Prostate gland (tissue), 2 donors: ENCODE data around the gene FFAR2. TPM values are rescaled to one million over a fixed set of nuclear protein-coding genes. Genes with fewer than 3 reads are reported as not detected.

Source experiments
- DNase-seq: peaks from one replicate; pipeline ENCODE4 v3.0.0-alpha.2; 2019; ENCODE audit warnings: low spot score
- H3K27ac ChIP-seq, 2 donors: fragments of 200-600 bp; sonication (generic); 2 replicates each; pipeline ENCODE4 v1.5.1; 2017 to 2019
- H3K27me3 ChIP-seq: fragments of 200-600 bp; sonication (generic); replicated peaks from 2 replicates; pipeline ENCODE4 v1.5.1; 2019; ENCODE audit not compliant: insufficient read depth
- H3K36me3 ChIP-seq, 2 donors: fragments of 200-600 bp; sonication (generic); 1 replicate in 1 of 2; 2 replicates in 1 of 2; pipeline versions ENCODE4 v1.5.1 to v1.8.1; 2017 to 2019
- H3K4me1 ChIP-seq: fragments of 200-600 bp; sonication (generic); replicated peaks from 2 replicates; pipeline ENCODE4 v1.5.1; 2019
- H3K4me3 ChIP-seq, 2 donors: fragments of 200-600 bp; sonication (generic); 2 replicates each; pipeline ENCODE4 v1.5.1; 2017 to 2019
- H3K9me3 ChIP-seq: fragments of 200-600 bp; sonication (generic); 2 replicates; pipeline ENCODE4 v1.5.1; 2017
- CTCF ChIP-seq, 4 experiments: fragments of 200-600 bp in 2 of 4; fragments of 450-650 bp in 2 of 4; sonication (generic) in 2 of 4; IDR thresholded peaks; 1 replicate in 3 of 4; 2 replicates in 1 of 4; pipeline ENCODE4 v1.5.1; 2016 to 2019; ENCODE audit warnings: antibody characterized with exemption in 4 of 4, mild to moderate bottlenecking in 2 of 4, moderate library complexity in 2 of 4
- POLR2A ChIP-seq: fragments of 450-650 bp; IDR thresholded peaks from one replicate; pipeline ENCODE4 v1.6.1; 2016; ENCODE audit warnings: antibody characterized with exemption, mild to moderate bottlenecking
- POLR2AphosphoS5 ChIP-seq: sonication (generic); formaldehyde crosslinking; IDR thresholded peaks from one replicate; pipeline ENCODE4 v1.6.1; 2017; ENCODE audit warnings: antibody characterized with exemption
- WGBS: methylation state at CpG from one replicate; pipeline ENCODE4 v1.1.5; 2018; 5-methylcytosine and 5-hydroxymethylcytosine counted together
- intact Hi-C: fragments of 100-400 bp; cut with DNase I; formaldehyde crosslinking; loops from one replicate; pipeline ENCODE4 v1.14.2; 2022
- small RNA-seq, 2 donors: library from RNA; depleted of rRNA; stranded (forward); fragments of <200 nt; gene quantifications; one replicate each; pipeline ENCODE3, GENCODE V24; 2016
- total RNA-seq, 2 donors: library from RNA; depleted of rRNA; stranded (reverse); fragments of >200 nt; gene quantifications; one replicate each; pipeline ENCODE4 v1.1.0, GENCODE V29; 2016

The FFAR2 gene
- total RNA-seq, 2 donors from 2014 or later: 0.87 TPM; not detected in 1

GRCh38 chr19:35500611-35501010 is 52.6 kb downstream of the FFAR2 start:
- WGBS: 83% methylated on average over 10 of the region's 10 CpGs
- H3K4me3 ChIP-seq: no peak overlapping the region
- no peaks in the 10 kb centered on the region for H3K36me3 ChIP-seq
- no peak for DNase-seq
- intact Hi-C loops: no loop called here
- TF ChIP-seq POLR2A (no peak), POLR2AphosphoS5 (no peak), CTCF (IDR thresholded peaks at IDR 0.05) (no peak)
- H3K4me1 ChIP-seq: no peaks in the 10 kb centered on the region
- no peak overlapping the region for H3K27ac ChIP-seq
- no peaks in the 10 kb centered on the region for H3K27me3 ChIP-seq
- no peaks in the 10 kb centered on the region for H3K9me3 ChIP-seq

Small RNA genes lying within 50 kb of the gene (small RNA-seq; reads per million reads assigned to genes)
- gene RN7SL491P: 0 to 0.20 reads per million in 2 donors

Other genes with a start within 250 kb of the FFAR2 start
- gene FAM187B, start 219.5 kb upstream of the FFAR2 start, total RNA-seq: 1 to 10 TPM in 1 of 2 donors, not detected in 1; 1.1 TPM
- 100 to 1,000 TPM; 119 to 202 TPM for gene LSR, start 199.3 kb upstream of the FFAR2 start, total RNA-seq
- gene USF2, start 179.3 kb upstream of the FFAR2 start, total RNA-seq: 100 to 1,000 TPM; 107 to 151 TPM
- 1 to 10 TPM; 2.0 to 2.2 TPM for gene HAMP, start 165.7 kb upstream of the FFAR2 start, total RNA-seq
- gene MAG, start 156.1 kb upstream of the FFAR2 start, total RNA-seq: 10 to 100 TPM in 1 of 2 donors, not detected in 1; 13.9 TPM
- 10 to 100 TPM in 1 of 2 donors, not detected in 1; 14.0 TPM for gene CD22, start 119.1 kb upstream of the FFAR2 start, total RNA-seq
- under 1 TPM in 1 of 2 donors, not detected in 1; 0.28 TPM for gene FFAR1, start 100.4 kb upstream of the FFAR2 start, total RNA-seq
- gene FFAR3, start 89.8 kb upstream of the FFAR2 start, total RNA-seq: 1 to 10 TPM in 1 of 2 donors, not detected in 1; 1.6 TPM
- gene GPR42, start 77.2 kb upstream of the FFAR2 start, total RNA-seq: not detected
- gene KRTDAP, start 42.2 kb downstream of the FFAR2 start, total RNA-seq: 10 to 100 TPM in 1 of 2 donors, 1 to 10 TPM in 1; 3.6 to 58.6 TPM
- 10 to 100 TPM; 50.9 to 80.5 TPM for gene DMKN, start 65.4 kb downstream of the FFAR2 start, total RNA-seq
- gene SBSN, start 80.1 kb downstream of the FFAR2 start, total RNA-seq: 1 to 10 TPM in 1 of 2 donors, under 1 TPM in 1; 0.32 to 4.9 TPM
- 10 to 100 TPM in 1 of 2 donors, not detected in 1; 13.4 TPM for gene GAPDHS, start 85.2 kb downstream of the FFAR2 start, total RNA-seq
- 100 to 1,000 TPM; 105 to 120 TPM for gene TMEM147, start 97.4 kb downstream of the FFAR2 start, total RNA-seq
- 1 to 10 TPM in 1 of 2 donors, not detected in 1; 1.9 TPM for gene ATP4A, start 115.4 kb downstream of the FFAR2 start, total RNA-seq
- not detected for gene PMIS2, start 137.9 kb downstream of the FFAR2 start, total RNA-seq
- 10 to 100 TPM; 10.0 to 17.5 TPM for gene HAUS5, start 164.5 kb downstream of the FFAR2 start, total RNA-seq
- gene RBM42, start 180.8 kb downstream of the FFAR2 start, total RNA-seq: 100 to 1,000 TPM in 1 of 2 donors, 10 to 100 TPM in 1; 81.4 to 114 TPM
- gene ETV2, start 193.5 kb downstream of the FFAR2 start, total RNA-seq: 1 to 10 TPM; 1.2 to 6.6 TPM
- 100 to 1,000 TPM; 334 to 665 TPM for gene COX6B1, start 200.1 kb downstream of the FFAR2 start, total RNA-seq
- gene UPK1A, start 218.3 kb downstream of the FFAR2 start, total RNA-seq: 1 to 10 TPM; 3.8 to 5.5 TPM